K562 (cell line): ENCODE measurements around the gene GGT6. TPM values are rescaled to one million over a fixed set of nuclear protein-coding genes. Genes with fewer than 3 reads are reported as not detected.

Source experiments
- ATAC-seq: fragments of 200-7000 bp; cut with Tn5 transposase; 3 replicates; pipeline ENCODE4 v1.9.1; 2020; ENCODE audit warnings: moderate library complexity
- BruUV-seq: library from RNA; stranded (reverse); fragments of 400-500 nt; replicated peaks from 2 replicates; lab custom pipeline; 2021; lab: Mats Ljungman, UMichigan
- CTCF ChIA-PET: fragments of 300-600 bp; formaldehyde crosslinking; extraction: SDS; loops from one replicate; lab custom pipeline; 2021; ENCODE audit warnings: low intra/inter-chr PET ratio; lab: Yijun Ruan, JAX
- POLR2A ChIA-PET: fragments of 300-600, 350-650 bp; sonication (Branson Sonifier 250); formaldehyde crosslinking; extraction: SDS; loops from one replicate; lab custom pipeline; 2021; ENCODE audit warnings: antibody characterized with exemption, inconsistent platforms; lab: Yijun Ruan, JAX
- DNase-seq, 4 experiments: peaks; one replicate each; pipeline versions ENCODE4 v3.0.0 to v3.0.0-alpha.2; 2011 to 2018; ENCODE audit warnings: low spot score in 3 of 4, mixed read lengths in 3 of 4; ENCODE audit errors: extremely low read depth in 1 of 4
- FAIRE-seq: peaks from 2 replicates; lab custom pipeline; 2011; peaks lifted over from hg19 to GRCh38; lab: Jason Lieb, UNC
- H2AFZ ChIP-seq: 2 replicates; pipeline ENCODE4 v1.6.0; 2011; ENCODE audit warnings: low read depth, low read length, control low read depth, inconsistent platforms
- H3K27ac ChIP-seq: fragments of 200-600 bp; 3 replicates; pipeline ENCODE4 v1.8.0; 2011; ENCODE audit warnings: low read depth, mild to moderate bottlenecking, control low read depth, inconsistent platforms, low read length, moderate library complexity, mixed read lengths; ENCODE audit errors: extremely low read depth
- H3K27me3 ChIP-seq, 2 experiments: fragments of 300-600 bp in 1 of 2; 2 replicates in 1 of 2; 3 replicates in 1 of 2; pipeline versions ENCODE4 v1.6.0 to v1.8.0; 2011; ENCODE audit warnings: inconsistent platforms in 2 of 2, low read length in 2 of 2, mild to moderate bottlenecking in 1 of 2, mixed read lengths in 1 of 2, moderate library complexity in 1 of 2; ENCODE audit not compliant: control insufficient read depth in 2 of 2, insufficient read depth in 2 of 2
- H3K36me3 ChIP-seq: fragments of 300-600 bp; 3 replicates; pipeline ENCODE4 v1.8.0; 2011; ENCODE audit warnings: mild to moderate bottlenecking, low read length, inconsistent platforms; ENCODE audit not compliant: control insufficient read depth, insufficient read depth
- H3K4me1 ChIP-seq, 2 experiments: fragments of 200-600 bp in 1 of 2; replicated peaks in 1 of 2; 2 replicates in 1 of 2; 3 replicates in 1 of 2; pipeline versions ENCODE4 v1.5.1 to v1.8.0; 2011; ENCODE audit warnings: inconsistent platforms in 2 of 2, low read length in 2 of 2, mild to moderate bottlenecking in 1 of 2, mixed read lengths in 1 of 2, moderate library complexity in 1 of 2; ENCODE audit not compliant: control insufficient read depth in 2 of 2, insufficient read depth in 2 of 2
- H3K4me2 ChIP-seq: 2 replicates; pipeline ENCODE4 v1.6.1; 2011; ENCODE audit warnings: low read length, control low read depth, inconsistent platforms, mixed read lengths; ENCODE audit not compliant: insufficient read depth
- H3K4me3 ChIP-seq: fragments of 200-600 bp; sonication (generic), shearing (Covaris generic); 2 replicates; pipeline ENCODE4 v1.5.1; 2016; ENCODE audit warnings: control low read depth, inconsistent platforms
- H3K79me2 ChIP-seq: fragments of 200-600 bp; 3 replicates; pipeline ENCODE4 v1.8.0; 2011; ENCODE audit warnings: low read length, inconsistent platforms; ENCODE audit not compliant: control insufficient read depth, insufficient read depth
- H3K9ac ChIP-seq, 2 experiments: 2 replicates each; pipeline versions ENCODE4 v1.6.0 to v1.6.1; 2011; ENCODE audit warnings: low read depth in 2 of 2, low read length in 2 of 2, control low read depth in 1 of 2, inconsistent platforms in 1 of 2, mild to moderate bottlenecking in 1 of 2, mixed read lengths in 1 of 2; ENCODE audit not compliant: insufficient read depth in 1 of 2
- H3K9me1 ChIP-seq: one replicate; pipeline ENCODE4 v1.6.0; 2011; ENCODE audit warnings: inconsistent platforms, mild to moderate bottlenecking, low read length, moderate library complexity; ENCODE audit not compliant: control insufficient read depth, insufficient read depth
- H3K9me3 ChIP-seq: replicated peaks from 2 replicates; pipeline ENCODE4 v1.5.1; 2011; ENCODE audit warnings: low read depth, low read length, inconsistent platforms; ENCODE audit not compliant: control insufficient read depth, insufficient read depth
- H4K20me1 ChIP-seq: replicated peaks from 2 replicates; pipeline ENCODE4 v1.6.1; 2011; ENCODE audit warnings: low read length, inconsistent platforms, mixed read lengths; ENCODE audit not compliant: control insufficient read depth, insufficient read depth
- ATF1 ChIP-seq, 2 experiments: fragments of 450-650 bp in 1 of 2; IDR thresholded peaks; 2 replicates each; pipeline ENCODE4 v1.6.1; 2016; ENCODE audit warnings: missing compliant biosample characterization in 1 of 2, missing genetic modification characterization in 1 of 2
- HCFC1 ChIP-seq: IDR thresholded peaks from 2 replicates; pipeline ENCODE4 v1.6.1; 2012; ENCODE audit warnings: low read depth, low read length, improper control_type of control experiment
- IRF2 ChIP-seq: sonication (generic); formaldehyde crosslinking; IDR thresholded peaks from 2 replicates; pipeline ENCODE4 v1.8.1; 2022; ENCODE audit warnings: mild to moderate bottlenecking, missing genetic modification reagents
- POLR2G ChIP-seq: fragments of 200-400 bp; formaldehyde crosslinking; IDR thresholded peaks from 2 replicates; pipeline ENCODE4 v1.6.1; 2017; ENCODE audit warnings: low read depth, mild to moderate bottlenecking, antibody characterized with exemption, low read length, moderate library complexity
- PPARD ChIP-seq: fragments of 250-450 bp; sonication (Bioruptor Pico); IDR thresholded peaks from 2 replicates; pipeline ENCODE4 v1.8.0; 2022; ENCODE audit warnings: inconsistent platforms, mild to moderate bottlenecking, moderate library complexity
- PRMT5 ChIP-seq: sonication (generic); formaldehyde crosslinking; IDR thresholded peaks from 2 replicates; pipeline ENCODE4 v1.5.0; 2020; ENCODE audit warnings: missing genetic modification reagents
- RBFOX2 ChIP-seq: fragments of 200-400 bp; formaldehyde crosslinking; IDR thresholded peaks from 2 replicates; pipeline ENCODE4 v1.6.1; 2017; ENCODE audit warnings: low read depth, mild to moderate bottlenecking, low read length, moderate library complexity
- RBM17 ChIP-seq: fragments of 200-400 bp; formaldehyde crosslinking; IDR thresholded peaks from 2 replicates; pipeline ENCODE4 v1.6.1; 2017; ENCODE audit warnings: low read depth, mild to moderate bottlenecking, low read length, borderline replicate concordance
- SMAD3 ChIP-seq: fragments of 450-650 bp; formaldehyde crosslinking; conservative IDR thresholded peaks from 2 replicates; pipeline ENCODE4 v1.4.0; 2020; ENCODE audit warnings: mild to moderate bottlenecking
- SMARCC2 ChIP-seq: fragments of 450-650 bp; IDR thresholded peaks from 2 replicates; pipeline ENCODE4 v1.6.1; 2017; ENCODE audit warnings: antibody characterized with exemption, moderate library complexity, mild to moderate bottlenecking, low read depth
- TAF9B ChIP-seq: fragments of 450-650 bp; IDR thresholded peaks from 2 replicates; pipeline ENCODE4 v1.6.1; 2018; ENCODE audit warnings: mild to moderate bottlenecking; ENCODE audit not compliant: partially characterized antibody
- XRCC5 ChIP-seq: fragments of 200-400 bp; formaldehyde crosslinking; IDR thresholded peaks from 2 replicates; pipeline ENCODE4 v1.6.1; 2017; ENCODE audit warnings: low read depth, mild to moderate bottlenecking, low read length
- ZNF124 ChIP-seq: sonication (generic); formaldehyde crosslinking; IDR thresholded peaks from 2 replicates; pipeline ENCODE4 v1.8.1; 2022; ENCODE audit warnings: missing genetic modification reagents
- WGBS: fragments of 100-300 bp; shearing (Covaris generic); methylation state at CpG from one replicate; pipeline ENCODE4 v1.1.6; 2016; ENCODE audit warnings: low coverage, mixed read lengths; ENCODE audit not compliant: insufficient coverage; ENCODE audit errors: missing lambda C conversion rate; 5-methylcytosine and 5-hydroxymethylcytosine counted together
- in situ Hi-C: fragments of 300-500 bp; cut with MboI; formaldehyde crosslinking; loops from 4 replicates; pipeline ENCODE4 v1.15.0; 2018; ENCODE audit warnings: inconsistent platforms, mixed read lengths
- intact Hi-C: fragments of 100-400 bp; cut with micrococcal nuclease; formaldehyde crosslinking; loops from 2 replicates; pipeline ENCODE4 v1.14.2; 2022
- polyA plus RNA-seq, 8 experiments: library from polyadenylated mRNA; depleted of rRNA in 4 of 8; stranded (reverse) in 5 of 8; unstranded in 3 of 8; fragments of >200 nt; fragmentation: Nextera tagmentation in 2 of 8; fragmentation: Illumina TruSeq in 1 of 8; extraction: Ambion mirVana in 2 of 8; extraction: Trizol in 1 of 8; gene quantifications; 2 replicates each; pipeline versions ENCODE4 v1.2.1 to v1.2.3, GENCODE V29; 2011 to 2014; ENCODE audit warnings: inconsistent platforms in 1 of 8, missing spikeins in 1 of 8
- total RNA-seq, 7 experiments: library from RNA; depleted of rRNA in 6 of 7; stranded (reverse); fragments of >200 nt in 6 of 7; fragmentation: Illumina TruSeq in 2 of 7; extraction: Trizol in 2 of 7; gene quantifications; 2 replicates each; pipeline versions ENCODE4 v1.2.1 to v1.2.3, GENCODE V29; 2011 to 2021; ENCODE audit warnings: low replicate concordance in 1 of 7

The GGT6 gene
- total and polyA plus RNA-seq, 9 of the 15 experiments (the other 6 are each of a cell fraction or from before 2014, with no cell fraction given): 0.09 TPM; not detected in 8

DNA sequence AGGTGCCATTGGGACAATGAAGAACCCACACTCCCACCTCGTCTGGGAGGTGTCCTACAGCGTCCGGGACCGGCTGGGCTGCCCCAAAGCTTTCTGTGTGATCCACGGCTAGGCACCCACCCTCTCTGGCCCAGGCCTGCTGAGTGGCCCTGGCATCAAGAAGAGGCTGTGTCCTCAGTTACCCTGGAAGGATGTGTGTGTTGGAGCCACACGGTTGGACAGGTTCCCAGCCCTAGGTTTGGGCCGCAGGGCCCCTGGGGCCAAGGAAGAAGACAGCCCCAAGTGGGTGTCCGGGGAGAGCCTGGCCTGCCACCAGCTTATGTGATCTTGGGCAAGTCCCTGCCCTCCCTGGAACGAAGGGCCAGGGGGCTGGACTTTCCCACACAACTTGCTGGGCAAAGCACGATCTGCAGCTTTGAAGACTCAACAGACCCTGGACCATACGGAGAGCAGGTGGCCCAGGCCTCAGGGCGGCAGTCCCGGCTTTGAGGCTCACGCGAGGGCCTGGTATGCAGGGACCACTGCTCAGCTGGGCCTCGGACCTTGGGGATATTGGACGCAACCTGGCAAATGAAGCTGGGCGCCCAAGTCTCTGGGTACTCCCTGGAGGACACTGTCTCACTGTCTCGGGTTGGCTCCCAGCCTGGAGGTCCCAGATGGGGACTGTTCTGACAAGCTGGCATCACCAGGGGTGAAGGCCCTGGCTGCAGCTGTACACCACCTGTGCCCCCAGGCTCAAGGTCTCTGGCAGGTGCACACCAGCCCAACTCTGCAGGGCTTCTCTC lies 22.7 kb downstream of the GGT6 start:
- no peak overlapping the region for H3K27ac ChIP-seq
- no peak overlapping the region for H3K4me3 ChIP-seq
- H4K20me1 ChIP-seq: peaks cover 4% of the 10 kb centered on the region; the same call in 1 of the 2 replicates
- H3K27me3 ChIP-seq: peaks cover 0 to 8% of the 10 kb centered on the region in 2 experiments; a peak in 2 of 5 replicates
- DNase-seq (no peak), FAIRE-seq (no peak), ATAC-seq (no peak)
- WGBS: 89% methylated on average over 5 of the region's 19 CpGs
- CTCF ChIA-PET: no interaction called here
- intact Hi-C loops (no loop called here), in situ Hi-C loops (no loop called here)
- no peaks in the 10 kb centered on the region for H3K79me2 ChIP-seq
- POLR2A ChIA-PET: interaction anchor here (0.6 to 1.3 kb wide), 3 partner anchors 9 to 57 kb away, joined by 3 to 5 read pairs (median 3); partner anchors contain the start of gene MYBBP1A
- no peaks in the 10 kb centered on the region for H3K9me3 ChIP-seq
- no peak overlapping the region for H2AFZ ChIP-seq
- no TSS peak for BruUV-seq
- H3K4me1 ChIP-seq: peaks cover 0 to 80% of the 10 kb centered on the region in 2 experiments; a peak in 3 of 5 replicates
- TF ChIP-seq SMARCC2 (no peak), ATF1 (CRISPR knock-in tag; IDR thresholded peaks at IDR 0.05) (no peak), ATF1 (tag; IDR thresholded peaks at IDR 0.05) (no peak), IRF2 (no peak), PPARD (CRISPR knock-in tag) (no peak), POLR2G (peak; percentile 47; the same call in 1 of the 2 replicates), PRMT5 (CRISPR knock-in tag) (no peak), RBFOX2 (peak; percentile 56), RBM17 (no peak), ZNF124 (CRISPR knock-in tag) (no peak), XRCC5 (no peak), HCFC1 (no peak), SMAD3 (CRISPR knock-in tag) (no peak), TAF9B (no peak)
- peak overlapping the region in 1 of 2 experiments; percentile 36; a peak in 1 of 4 replicates for H3K9ac ChIP-seq
- no peak overlapping the region for H3K4me2 ChIP-seq
- peaks cover 55% of the 10 kb centered on the region; the same call in 2 of the 3 replicates for H3K36me3 ChIP-seq
- H3K9me1 ChIP-seq: no peaks in the 10 kb centered on the region
